NCI-H748 treated with DMSO at 0.1 percent for 48 hours (cell line): ENCODE measurements around the gene ABHD6.
"Not testable (repeated sequence)": the region's sequence is repeated elsewhere in the genome, so short reads cannot be mapped to it uniquely, and the experiment has no call there.

Source experiments
- DNase-seq: peaks from one replicate; lab custom pipeline; 2025; lab: John Stamatoyannopoulos, UW

Gene ABHD6

GRCh38 chr3:58242860-58243259 lies 5.3 kb downstream of the ABHD6 start:
- not testable (repeated sequence) for DNase-seq

DNA sequence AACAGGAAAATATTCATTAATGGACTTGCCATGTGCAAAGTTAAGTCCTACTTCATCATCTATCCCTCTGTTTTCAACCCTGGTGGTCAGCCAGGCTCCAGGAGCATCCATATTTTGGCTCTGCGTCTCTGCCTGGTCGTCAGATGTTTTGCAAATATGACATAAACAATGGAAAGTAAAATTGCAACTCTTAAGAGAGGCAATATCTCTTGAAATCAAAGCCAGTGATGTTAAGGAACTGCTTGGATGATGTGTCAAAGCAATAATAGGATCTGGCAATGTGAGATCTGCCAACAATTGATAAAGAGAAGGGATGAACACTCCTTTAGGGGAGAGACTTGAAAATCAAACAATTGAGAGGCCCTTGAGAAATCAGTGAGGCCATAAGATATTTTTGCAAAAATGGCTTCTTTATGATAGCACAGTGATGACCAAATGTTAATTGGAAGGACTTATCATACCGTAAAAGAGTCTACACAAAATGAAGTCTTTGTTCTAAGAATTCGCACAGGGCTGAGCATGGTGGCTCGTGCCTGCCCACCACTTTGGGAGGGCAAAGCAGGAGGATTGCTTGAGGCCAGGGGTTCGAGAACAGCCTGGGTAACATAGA lies 6.5 kb downstream of the ABHD6 start:
- no peak for DNase-seq

DNA sequence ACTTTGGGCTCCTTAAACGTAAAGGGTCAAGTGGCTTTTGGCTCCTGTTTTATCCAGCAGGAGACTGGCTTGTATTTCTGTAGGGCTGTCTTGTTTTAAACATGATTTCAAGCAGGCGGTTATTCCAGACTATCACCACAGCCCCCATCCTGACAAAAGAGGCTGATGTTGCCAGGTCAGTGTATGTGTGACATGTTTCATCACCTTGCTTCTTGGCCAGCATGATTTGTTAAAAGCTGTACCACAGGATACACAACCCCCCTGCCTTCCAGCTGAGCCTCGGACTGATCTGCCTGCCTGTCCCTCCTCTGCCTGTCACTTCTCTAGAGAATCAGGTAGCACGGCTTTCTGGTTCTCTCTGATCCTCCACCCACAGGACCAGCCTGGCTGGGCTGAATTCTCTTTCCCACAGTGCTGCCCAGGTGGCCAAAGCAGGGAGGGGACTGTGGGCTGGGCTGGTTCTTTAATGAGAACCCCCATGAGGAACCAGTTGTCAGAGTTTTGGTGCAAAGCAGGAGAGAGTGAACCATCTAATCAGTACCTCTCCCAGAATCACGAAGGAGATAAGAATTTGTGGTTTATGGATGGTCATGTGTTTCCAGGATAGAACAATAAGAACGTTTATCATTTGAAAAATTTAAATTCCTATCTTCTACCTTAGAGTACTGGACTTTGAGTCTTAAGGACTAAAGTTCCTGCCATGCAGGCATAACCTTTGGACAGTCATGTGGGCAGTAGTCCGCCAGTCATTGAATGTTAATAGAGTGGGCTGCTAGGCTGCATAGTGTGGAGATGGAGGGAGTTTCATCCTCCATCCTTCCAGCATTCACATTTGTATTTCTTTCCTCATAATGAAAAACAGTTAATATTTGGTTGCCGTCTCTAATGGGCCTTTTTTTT lies 8.8 kb downstream of the ABHD6 start:
- DNase-seq = no peak

DNA sequence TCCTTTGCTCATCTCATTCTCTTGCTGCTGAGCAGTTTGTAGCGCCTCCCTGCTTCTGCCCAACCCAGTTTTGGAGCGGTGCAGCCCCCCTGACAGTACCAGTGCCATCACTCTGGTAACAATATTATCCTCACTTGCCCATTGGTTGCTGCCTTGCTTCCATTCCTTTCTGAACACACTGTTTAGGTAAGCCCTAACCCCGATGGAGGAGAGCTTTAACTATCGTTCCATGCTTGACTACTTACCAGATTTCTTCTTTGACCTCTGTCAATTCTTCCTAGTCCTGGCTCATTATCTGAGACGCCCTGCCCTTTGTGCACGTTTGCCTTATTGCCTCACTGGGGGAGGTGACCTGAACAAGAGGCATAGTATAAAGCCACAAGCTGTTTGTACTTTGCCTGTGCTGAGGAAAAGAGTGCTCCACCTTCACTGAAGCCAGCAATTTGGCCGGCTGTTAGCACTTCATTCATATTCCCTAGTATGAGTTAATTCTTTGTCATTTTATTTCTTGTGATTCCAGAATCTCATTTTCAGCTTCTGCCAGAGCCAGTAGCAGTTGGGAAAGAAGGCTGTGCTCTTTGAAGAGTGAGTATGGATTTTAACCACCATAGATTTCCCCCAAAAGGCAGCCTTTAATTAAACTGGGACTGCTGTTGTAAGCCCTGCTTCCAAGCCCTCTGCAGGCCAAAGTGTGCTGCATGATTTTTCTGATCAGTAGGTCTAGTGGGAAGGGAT lies 11.9 kb downstream of the ABHD6 start:
- DNase-seq = no peak

DNA sequence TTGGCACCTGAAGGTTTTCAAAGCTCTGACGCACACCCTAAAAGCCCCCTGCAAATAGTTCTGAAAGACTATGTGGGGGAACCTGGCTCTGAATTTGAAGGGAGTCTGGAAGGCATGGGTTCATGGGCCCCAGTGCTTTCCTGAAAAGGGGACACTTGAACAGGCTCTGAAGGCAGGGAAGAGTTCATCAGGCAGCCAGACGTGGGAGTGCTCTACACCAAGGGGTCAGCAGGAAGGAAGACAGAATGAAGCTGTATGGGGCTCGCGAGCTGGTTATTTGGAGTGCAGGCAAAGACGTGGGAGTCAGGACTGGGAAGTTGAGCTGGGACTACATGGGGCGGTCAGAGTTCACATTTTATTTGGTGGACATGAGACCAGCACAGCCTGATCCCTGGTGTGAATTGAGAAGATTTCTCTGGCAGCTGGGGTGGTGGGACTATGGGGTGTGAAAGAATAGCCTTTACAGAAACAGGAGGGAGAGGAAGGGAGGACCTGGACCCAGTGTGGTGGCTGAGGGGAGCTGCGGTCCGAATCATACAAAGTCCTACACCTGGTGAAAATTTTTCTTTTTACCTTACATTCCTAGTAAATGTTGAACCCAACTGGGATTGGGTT lies 12.6 kb downstream of the ABHD6 start:
- no peak for DNase-seq

DNA sequence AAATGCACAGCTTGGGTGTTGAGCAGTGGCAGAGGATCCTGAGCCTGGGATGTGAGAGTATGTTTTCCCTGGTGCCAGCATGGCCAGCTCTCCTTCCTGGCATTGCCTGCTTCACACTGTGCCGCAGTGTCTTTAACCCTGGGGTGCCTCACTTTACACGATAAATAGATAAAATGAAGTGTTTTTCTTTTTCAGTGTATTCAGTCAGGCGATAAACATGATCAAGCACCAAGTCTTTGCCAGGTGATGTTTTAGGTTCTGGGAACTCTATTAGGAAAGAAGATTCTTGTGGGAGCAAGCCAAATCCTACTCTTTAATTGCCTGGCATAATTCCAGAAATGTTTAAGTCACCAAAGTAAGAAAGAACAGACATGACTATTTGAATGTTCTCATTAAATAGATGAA lies 14.0 kb downstream of the ABHD6 start:
- no peak for DNase-seq

DNA sequence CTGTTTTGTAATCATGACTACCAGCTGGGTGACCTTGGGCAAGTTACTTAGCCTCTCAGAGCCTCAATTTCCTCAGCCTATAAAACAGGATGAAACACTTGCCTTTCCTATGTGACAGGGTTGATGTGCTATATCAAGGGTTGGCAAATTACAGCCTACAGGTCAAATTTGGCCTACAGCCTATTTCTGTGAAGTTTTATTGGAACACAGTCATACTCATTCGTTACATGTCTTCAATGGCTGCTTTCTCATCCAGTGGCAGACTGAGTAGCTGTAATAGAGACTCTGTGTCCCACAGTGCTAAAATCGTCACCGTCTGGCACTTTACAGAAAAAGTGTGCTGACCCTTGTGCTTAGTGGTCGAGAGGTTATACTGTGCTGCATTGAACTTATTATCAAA lies 16.6 kb downstream of the ABHD6 start:
- DNase-seq = no peak

GRCh38 chr3:58256061-58256460 lies 18.5 kb downstream of the ABHD6 start:
- DNase-seq = no peak

- no peak for DNase-seq
Observed at GRCh38 chr3:58256511-58256910, 18.9 kb downstream of the ABHD6 start.

DNA sequence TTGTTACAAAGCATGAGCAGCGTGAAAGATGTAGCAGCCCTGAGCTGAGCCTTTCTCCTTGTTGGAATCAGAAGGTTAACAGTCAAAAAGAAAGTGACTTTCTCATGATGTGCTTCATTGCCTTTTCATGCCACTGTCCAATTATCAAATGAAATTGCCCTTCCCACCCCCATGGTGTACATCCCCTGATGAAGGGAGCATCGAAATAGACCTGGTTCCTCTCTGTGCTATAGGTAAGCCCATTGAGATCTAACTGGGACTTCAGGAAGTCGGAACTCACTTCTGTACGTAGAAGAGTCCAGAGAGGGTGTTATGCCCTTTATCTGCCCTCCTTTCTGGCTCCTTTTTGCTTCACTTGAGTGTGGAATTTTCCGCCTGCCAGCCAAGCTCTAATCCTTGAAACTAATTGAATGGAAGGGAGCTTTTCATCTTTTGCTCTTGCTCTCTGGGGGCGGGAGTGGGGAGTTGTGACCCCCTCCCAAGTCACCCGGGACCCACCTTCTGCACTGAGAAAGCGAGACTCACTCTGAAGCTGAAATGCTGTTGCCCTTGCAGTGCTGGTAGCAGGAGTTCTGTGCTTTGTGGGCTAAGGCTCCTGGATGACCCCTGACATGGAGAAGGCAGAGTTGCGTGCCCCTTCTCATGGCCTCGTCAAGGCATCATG lies 20.9 kb downstream of the ABHD6 start:
- no peak for DNase-seq

DNA sequence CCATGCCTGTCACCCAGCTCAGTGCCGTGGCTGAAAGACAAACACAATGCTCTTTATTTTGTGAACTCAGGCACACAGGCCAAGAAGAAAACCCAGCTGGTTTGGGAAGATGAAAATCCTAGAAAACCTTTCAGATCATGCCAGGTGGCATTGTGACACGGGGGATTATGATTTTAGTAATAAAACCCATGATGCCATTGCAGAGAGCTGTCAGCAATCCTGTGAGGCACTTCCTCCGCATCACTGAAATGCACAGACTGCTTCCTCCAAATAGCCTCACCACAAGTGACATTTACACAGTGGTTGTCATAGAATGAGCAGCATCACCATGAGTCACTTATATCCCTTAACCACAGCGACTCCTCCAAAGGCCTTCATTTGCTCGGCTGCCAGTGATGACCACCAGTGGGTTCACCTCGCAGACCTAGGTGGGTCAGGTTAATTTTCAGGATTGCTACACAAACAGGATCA lies 22.7 kb downstream of the ABHD6 start:
- no peak for DNase-seq

- DNase-seq = no peak
Observed at GRCh38 chr3:58260733-58261132, 23.1 kb downstream of the ABHD6 start.

DNA sequence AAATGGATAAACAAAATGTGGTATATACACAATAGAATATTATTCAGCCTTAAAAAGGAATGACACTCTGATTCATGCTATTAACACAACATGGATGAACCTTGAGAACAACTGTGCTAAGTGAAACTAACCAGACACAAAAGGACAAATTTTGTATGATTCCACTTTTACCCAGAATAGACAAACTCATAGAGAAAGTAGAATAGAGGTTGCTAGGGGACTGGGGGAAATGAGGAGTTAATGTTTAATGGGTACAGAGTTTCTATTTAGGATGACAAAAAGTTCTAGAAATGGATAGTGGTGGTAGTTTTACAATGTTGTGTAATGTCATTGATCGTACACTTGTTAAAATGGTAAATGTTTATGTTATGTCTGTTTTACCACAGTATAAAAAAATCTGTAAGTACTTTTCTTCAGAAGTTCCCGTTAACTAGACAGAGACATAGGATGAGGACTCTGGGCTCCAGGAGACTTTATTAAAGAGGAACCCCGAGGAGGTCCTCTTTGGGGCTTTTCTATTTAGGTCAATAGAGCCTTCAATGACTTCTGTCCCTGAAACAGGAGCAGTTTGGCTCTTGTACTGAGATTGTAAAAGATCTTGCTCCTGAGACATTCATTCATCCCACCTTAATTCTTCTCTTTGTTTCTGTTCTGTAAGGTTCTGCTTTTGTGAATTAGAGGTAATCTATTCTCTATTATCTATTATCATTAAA lies 24.5 kb downstream of the ABHD6 start:
- no peak for DNase-seq

DNA sequence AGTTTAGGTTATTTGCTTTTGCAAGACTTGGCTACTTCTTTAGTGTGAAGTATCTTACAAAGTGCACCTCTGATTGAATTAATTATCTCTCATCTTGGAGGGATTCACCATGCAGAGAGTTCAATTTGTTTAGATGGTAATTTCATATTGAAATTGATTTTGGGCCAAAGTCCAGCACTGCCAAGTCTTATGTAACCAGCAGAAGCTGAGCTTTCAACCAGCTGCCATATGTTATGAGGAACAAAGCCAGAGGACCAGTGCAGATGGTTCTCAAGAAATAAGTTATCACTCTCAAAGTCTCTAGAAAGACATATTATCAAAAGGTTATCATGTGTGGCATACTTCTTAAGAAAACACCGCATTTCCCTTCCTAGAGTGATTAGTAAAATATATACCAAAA lies 29.0 kb downstream of the ABHD6 start:
- DNase-seq = no peak

- not testable (repeated sequence) for DNase-seq
Observed at GRCh38 chr3:58267543-58267942, 30.0 kb downstream of the ABHD6 start.

DNA sequence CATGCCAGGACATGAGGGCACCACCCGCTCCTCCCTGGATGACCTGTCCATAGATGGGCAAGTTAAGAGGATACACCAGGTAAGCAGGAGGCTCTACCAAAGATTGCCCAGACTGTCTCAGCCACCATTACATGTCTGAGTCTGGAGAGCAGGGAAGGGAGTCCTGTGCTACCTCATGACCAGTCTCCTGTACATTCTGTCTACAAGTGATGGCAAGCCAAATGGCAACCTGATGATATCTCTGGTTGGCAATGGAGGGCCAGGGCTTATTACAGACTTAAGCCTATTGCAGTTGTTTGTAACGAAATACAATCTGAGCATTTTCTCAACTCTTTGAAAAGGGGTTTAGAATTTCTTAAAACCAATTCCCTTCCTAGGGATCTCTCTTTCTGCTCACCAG lies 31.8 kb downstream of the ABHD6 start:
- DNase-seq = no peak

GRCh38 chr3:58270485-58270884 lies 32.9 kb downstream of the ABHD6 start:
- no peak for DNase-seq

DNA sequence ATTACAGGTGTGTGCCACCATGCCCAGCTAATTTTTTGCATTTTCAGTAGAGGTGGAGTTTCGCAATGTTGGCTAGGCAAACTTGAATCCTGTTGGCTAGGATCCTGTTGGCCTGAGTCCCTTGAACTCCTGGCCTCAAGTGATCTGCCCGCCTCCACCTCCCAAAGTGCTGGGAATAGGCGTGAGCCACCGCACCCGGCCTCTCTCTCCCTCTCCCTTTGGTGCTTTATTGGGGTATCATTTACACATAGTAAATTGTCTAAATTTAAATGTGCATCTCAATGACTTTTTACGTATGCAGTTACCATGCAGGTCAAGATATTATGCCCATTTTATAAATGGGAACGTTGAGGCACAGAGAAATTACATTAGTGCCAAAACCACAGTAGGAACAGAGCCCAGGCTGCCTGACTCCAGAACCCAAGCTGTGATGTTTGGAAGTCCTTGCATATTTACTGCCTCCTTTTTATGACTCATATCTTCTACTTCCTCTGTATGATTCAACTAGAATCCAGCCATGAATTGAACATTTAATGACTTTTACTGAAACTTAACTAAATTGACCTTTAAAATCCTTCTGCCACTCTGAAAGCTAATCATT lies 34.4 kb downstream of the ABHD6 start:
- no peak for DNase-seq

- DNase-seq = no peak
Observed at GRCh38 chr3:58272891-58273290, 35.3 kb downstream of the ABHD6 start.

- DNase-seq = not testable (repeated sequence)
Observed at GRCh38 chr3:58273362-58273761, 35.8 kb downstream of the ABHD6 start.
